Ishikawa (cell line): ENCODE results near the gene MAPRE3.

Source experiments
- CREB1 ChIP-seq: IDR thresholded peaks from 2 replicates; pipeline ENCODE4 v1.6.1; 2012; ENCODE audit warnings: low read depth
- EP300 ChIP-seq: IDR thresholded peaks from 2 replicates; pipeline ENCODE4 v1.6.1; 2012; ENCODE audit warnings: borderline replicate concordance
- FOXM1 ChIP-seq: IDR thresholded peaks from 2 replicates; pipeline ENCODE4 v1.6.1; 2012; ENCODE audit warnings: low read depth, borderline replicate concordance
- MAX ChIP-seq: IDR thresholded peaks from 2 replicates; pipeline ENCODE4 v1.6.1; 2012
- TAF1 ChIP-seq: IDR thresholded peaks from 2 replicates; pipeline ENCODE4 v1.6.1; 2012; ENCODE audit warnings: low read depth, mild to moderate bottlenecking
- ZBTB7A ChIP-seq: IDR thresholded peaks from 2 replicates; pipeline ENCODE4 v1.6.1; 2012; ENCODE audit warnings: low read depth
- TF ChIP-seq, protein P1 (sequence below): IDR thresholded peaks from 2 replicates; pipeline ENCODE4 v1.6.1; 2012; ENCODE audit warnings: low read depth, mild to moderate bottlenecking

DNA sequence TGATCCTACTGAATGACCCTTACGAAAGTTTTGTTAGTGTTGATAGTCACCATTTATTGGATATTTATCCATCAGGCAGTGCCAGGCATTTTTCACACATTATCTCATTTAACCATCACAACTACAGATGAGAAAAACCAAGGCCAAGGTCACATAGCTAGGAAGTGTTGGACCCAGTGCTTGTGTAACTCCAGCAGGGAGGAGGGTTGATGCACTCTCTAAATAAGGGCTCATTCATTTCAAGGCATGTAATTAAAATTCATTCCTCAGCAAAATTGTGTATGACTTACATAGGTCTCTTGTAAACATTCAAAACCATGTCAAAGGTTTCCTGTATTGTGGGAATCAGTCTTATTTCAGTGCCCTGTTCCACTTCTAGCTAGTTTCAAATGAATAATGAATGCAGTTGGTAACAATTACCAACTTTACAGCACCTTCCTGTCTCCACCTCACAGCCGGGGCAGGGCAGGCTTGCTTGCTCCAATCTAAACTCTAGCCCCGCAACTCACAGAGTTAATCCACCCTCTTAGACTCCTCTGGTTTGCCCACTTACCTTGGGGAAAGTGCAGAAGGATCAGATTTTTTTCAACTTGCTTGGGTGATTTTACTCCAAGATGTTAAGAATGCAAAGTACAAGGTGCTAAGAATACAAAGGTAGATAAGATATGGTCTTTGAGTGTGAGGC lies 5.8 kb upstream of the MAPRE3 start:
- no peak for TF ChIP-seq FOXM1
- no peak for TF ChIP-seq ZBTB7A
- TF ChIP-seq, protein P1, sequence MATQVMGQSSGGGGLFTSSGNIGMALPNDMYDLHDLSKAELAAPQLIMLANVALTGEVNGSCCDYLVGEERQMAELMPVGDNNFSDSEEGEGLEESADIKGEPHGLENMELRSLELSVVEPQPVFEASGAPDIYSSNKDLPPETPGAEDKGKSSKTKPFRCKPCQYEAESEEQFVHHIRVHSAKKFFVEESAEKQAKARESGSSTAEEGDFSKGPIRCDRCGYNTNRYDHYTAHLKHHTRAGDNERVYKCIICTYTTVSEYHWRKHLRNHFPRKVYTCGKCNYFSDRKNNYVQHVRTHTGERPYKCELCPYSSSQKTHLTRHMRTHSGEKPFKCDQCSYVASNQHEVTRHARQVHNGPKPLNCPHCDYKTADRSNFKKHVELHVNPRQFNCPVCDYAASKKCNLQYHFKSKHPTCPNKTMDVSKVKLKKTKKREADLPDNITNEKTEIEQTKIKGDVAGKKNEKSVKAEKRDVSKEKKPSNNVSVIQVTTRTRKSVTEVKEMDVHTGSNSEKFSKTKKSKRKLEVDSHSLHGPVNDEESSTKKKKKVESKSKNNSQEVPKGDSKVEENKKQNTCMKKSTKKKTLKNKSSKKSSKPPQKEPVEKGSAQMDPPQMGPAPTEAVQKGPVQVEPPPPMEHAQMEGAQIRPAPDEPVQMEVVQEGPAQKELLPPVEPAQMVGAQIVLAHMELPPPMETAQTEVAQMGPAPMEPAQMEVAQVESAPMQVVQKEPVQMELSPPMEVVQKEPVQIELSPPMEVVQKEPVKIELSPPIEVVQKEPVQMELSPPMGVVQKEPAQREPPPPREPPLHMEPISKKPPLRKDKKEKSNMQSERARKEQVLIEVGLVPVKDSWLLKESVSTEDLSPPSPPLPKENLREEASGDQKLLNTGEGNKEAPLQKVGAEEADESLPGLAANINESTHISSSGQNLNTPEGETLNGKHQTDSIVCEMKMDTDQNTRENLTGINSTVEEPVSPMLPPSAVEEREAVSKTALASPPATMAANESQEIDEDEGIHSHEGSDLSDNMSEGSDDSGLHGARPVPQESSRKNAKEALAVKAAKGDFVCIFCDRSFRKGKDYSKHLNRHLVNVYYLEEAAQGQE = no peak
- TF ChIP-seq MAX = no peak
- no peak for TF ChIP-seq CREB1
- no peak for TF ChIP-seq TAF1
- TF ChIP-seq EP300 = no peak
